ENCODE results near the gene ZNRF1.
A peak's percentile ranks its signal among the peaks of the same experiment; 100 is the strongest.

Gene ZNRF1

GRCh38 chr16:75104836-75105235 lies 106.0 kb downstream of the ZNRF1 start:
- Histone ChIP-seq H3K27me3 (ENCODE audit: insufficient read depth, low read length) (no peaks in the 10 kb centered on the region), H2BK5ac (ENCODE audit: low read depth, low read length, poor library complexity) (no peak overlapping the region), H3K27ac (ENCODE audit: low read depth, low read length) (no peak overlapping the region), H3K79me1 (ENCODE audit: low read length) (peaks cover 3% of the 10 kb centered on the region), H3K14ac (ENCODE audit: low read length) (no peak overlapping the region), H2AFZ (ENCODE audit: insufficient read depth, low read length, poor library complexity) (no peak overlapping the region), H4K12ac (ENCODE audit: low read depth, low read length) (no peak overlapping the region), H3K4me1 (ENCODE audit: control insufficient read depth in 1 of 2, insufficient read depth in 2 of 2, low read length in 2 of 2) (peaks cover 25 to 30% of the 10 kb centered on the region in 2 experiments), H3K18ac (ENCODE audit: low read length) (peak overlapping the region; percentile 17), H3K9me3 (ENCODE audit: insufficient read depth, low read depth, low read length) (no peaks in the 10 kb centered on the region), H3K9ac (ENCODE audit: low read length) (no peak overlapping the region), H4K8ac (ENCODE audit: low read depth, low read length) (no peak overlapping the region), H3K36me3 (ENCODE audit: control insufficient read depth in 1 of 2, insufficient read depth in 2 of 2, low read length in 2 of 2) (peaks cover 13 to 17% of the 10 kb centered on the region in 2 experiments), H2BK120ac (ENCODE audit: insufficient read depth, low read length, poor library complexity) (no peak overlapping the region), H2AK5ac (ENCODE audit: low read length) (no peak overlapping the region), H3K4ac (ENCODE audit: low read depth, low read length) (no peak overlapping the region), H3K23ac (ENCODE audit: low read length) (no peak overlapping the region), H3K4me2 (ENCODE audit: low read length) (no peak overlapping the region), H3K79me2 (ENCODE audit: control insufficient read depth, insufficient read depth, low read length, poor library complexity) (peaks cover 4% of the 10 kb centered on the region), H4K91ac (ENCODE audit: low read depth, low read length) (no peak overlapping the region), H2BK12ac (ENCODE audit: low read length) (no peak overlapping the region), H3K4me3 (ENCODE audit: low read depth, low read length) (peak overlapping the region; percentile 27)
- DNase-seq = no peak
- no CpG with 5 or more reads among the region's 11 CpGs for WGBS (ENCODE audit: extremely low coverage, insufficient coverage, insufficient read length)

- Histone ChIP-seq H3K23ac (ENCODE audit: low read length) (no peak overlapping the region), H2BK12ac (ENCODE audit: low read length) (no peak overlapping the region)
- no CpG with 5 or more reads among the region's 10 CpGs for WGBS (ENCODE audit: extremely low coverage, insufficient coverage, insufficient read length)
These were observed 106.7 kb downstream of the ZNRF1 start for GRCh38 chr16:75105306-75106061.

GRCh38 chr16:75106351-75107274 lies 107.8 kb downstream of the ZNRF1 start:
- Histone ChIP-seq H3K4me2 (ENCODE audit: low read length) (no peak overlapping the region), H4K8ac (ENCODE audit: low read depth, low read length) (no peak overlapping the region), H3K36me3 (ENCODE audit: control insufficient read depth in 1 of 2, insufficient read depth in 2 of 2, low read length in 2 of 2) (peaks cover 13 to 19% of the 10 kb centered on the region in 2 experiments), H2AK5ac (ENCODE audit: low read length) (no peak overlapping the region), H3K79me2 (ENCODE audit: control insufficient read depth, insufficient read depth, low read length, poor library complexity) (peaks cover 4% of the 10 kb centered on the region), H4K91ac (ENCODE audit: low read depth, low read length) (peak overlapping the region; percentile 29), H3K27ac (ENCODE audit: low read depth, low read length) (peak overlapping the region; percentile 16), H3K9me3 (ENCODE audit: insufficient read depth, low read depth, low read length) (no peaks in the 10 kb centered on the region), H3K18ac (ENCODE audit: low read length) (peak overlapping the region; percentile 41), H2BK12ac (ENCODE audit: low read length) (peak overlapping the region; percentile 27), H3K9ac (ENCODE audit: low read length) (no peak overlapping the region), H2AFZ (ENCODE audit: insufficient read depth, low read length, poor library complexity) (peak overlapping the region; percentile 32), H4K12ac (ENCODE audit: low read depth, low read length) (no peak overlapping the region), H2BK120ac (ENCODE audit: insufficient read depth, low read length, poor library complexity) (no peak overlapping the region), H3K23ac (ENCODE audit: low read length) (no peak overlapping the region), H3K4ac (ENCODE audit: low read depth, low read length) (no peak overlapping the region), H3K27me3 (ENCODE audit: insufficient read depth, low read length) (no peaks in the 10 kb centered on the region), H3K4me3 (ENCODE audit: low read depth, low read length) (no peak overlapping the region), H2BK5ac (ENCODE audit: low read depth, low read length, poor library complexity) (no peak overlapping the region), H3K79me1 (ENCODE audit: low read length) (peaks cover 3% of the 10 kb centered on the region), H3K14ac (ENCODE audit: low read length) (no peak overlapping the region), H3K4me1 (ENCODE audit: control insufficient read depth in 1 of 2, insufficient read depth in 2 of 2, low read length in 2 of 2) (peaks cover 24 to 31% of the 10 kb centered on the region in 2 experiments)
- peak; percentile 34 to 62 for DNase-seq
- WGBS (ENCODE audit: extremely low coverage, insufficient coverage, insufficient read length) = no CpG with 5 or more reads among the region's 20 CpGs

More at GRCh38 chr16:75105306-75106061, 106.7 kb downstream of the ZNRF1 start:
- peak overlapping the region; percentile 24 for H3K4ac ChIP-seq (ENCODE audit: low read depth, low read length)
- peak overlapping the region; percentile 29 for H4K91ac ChIP-seq (ENCODE audit: low read depth, low read length)
- peak overlapping the region; percentile 41 for H3K18ac ChIP-seq (ENCODE audit: low read length)
- no peak for DNase-seq
- no peak overlapping the region for H2AK5ac ChIP-seq (ENCODE audit: low read length)
- H3K36me3 ChIP-seq (ENCODE audit: control insufficient read depth in 1 of 2, insufficient read depth in 2 of 2, low read length in 2 of 2) = peaks cover 13 to 19% of the 10 kb centered on the region in 2 experiments
- no peak overlapping the region for H3K14ac ChIP-seq (ENCODE audit: low read length)
- H3K27me3 ChIP-seq (ENCODE audit: insufficient read depth, low read length) = no peaks in the 10 kb centered on the region
- H2BK120ac ChIP-seq (ENCODE audit: insufficient read depth, low read length, poor library complexity) = no peak overlapping the region
- H3K9ac ChIP-seq (ENCODE audit: low read length) = no peak overlapping the region
- H4K8ac ChIP-seq (ENCODE audit: low read depth, low read length) = peak overlapping the region; percentile 22
- H2AFZ ChIP-seq (ENCODE audit: insufficient read depth, low read length, poor library complexity) = peak overlapping the region; percentile 32
- peak overlapping the region; percentile 16 for H3K27ac ChIP-seq (ENCODE audit: low read depth, low read length)
- peaks cover 3% of the 10 kb centered on the region for H3K79me1 ChIP-seq (ENCODE audit: low read length)
- H3K4me2 ChIP-seq (ENCODE audit: low read length) = no peak overlapping the region
- no peak overlapping the region for H4K12ac ChIP-seq (ENCODE audit: low read depth, low read length)
- H2BK5ac ChIP-seq (ENCODE audit: low read depth, low read length, poor library complexity) = no peak overlapping the region
- H3K4me1 ChIP-seq (ENCODE audit: control insufficient read depth in 1 of 2, insufficient read depth in 2 of 2, low read length in 2 of 2) = peaks cover 21 to 25% of the 10 kb centered on the region in 2 experiments
- no peaks in the 10 kb centered on the region for H3K9me3 ChIP-seq (ENCODE audit: insufficient read depth, low read depth, low read length)
- no peak overlapping the region for H3K4me3 ChIP-seq (ENCODE audit: low read depth, low read length)
- H3K79me2 ChIP-seq (ENCODE audit: control insufficient read depth, insufficient read depth, low read length, poor library complexity) = peaks cover 4% of the 10 kb centered on the region

- no peaks in the 10 kb centered on the region for H3K27me3 ChIP-seq (ENCODE audit: insufficient read depth, low read length)
- no peaks in the 10 kb centered on the region for H3K9me3 ChIP-seq (ENCODE audit: insufficient read depth, low read depth, low read length)
- H2BK5ac ChIP-seq (ENCODE audit: low read depth, low read length, poor library complexity) = no peak overlapping the region
- no peak for DNase-seq
- no peak overlapping the region for H3K4me3 ChIP-seq (ENCODE audit: low read depth, low read length)
- peaks cover 4% of the 10 kb centered on the region for H3K79me2 ChIP-seq (ENCODE audit: control insufficient read depth, insufficient read depth, low read length, poor library complexity)
- no peak overlapping the region for H4K91ac ChIP-seq (ENCODE audit: low read depth, low read length)
- H3K14ac ChIP-seq (ENCODE audit: low read length) = no peak overlapping the region
- H3K18ac ChIP-seq (ENCODE audit: low read length) = no peak overlapping the region
- H2AK5ac ChIP-seq (ENCODE audit: low read length) = no peak overlapping the region
- WGBS (ENCODE audit: extremely low coverage, insufficient coverage, insufficient read length) = no CpG with 5 or more reads among the region's 10 CpGs
- H4K8ac ChIP-seq (ENCODE audit: low read depth, low read length) = no peak overlapping the region
- no peak overlapping the region for H3K23ac ChIP-seq (ENCODE audit: low read length)
- peaks cover 11 to 19% of the 10 kb centered on the region in 2 experiments for H3K36me3 ChIP-seq (ENCODE audit: control insufficient read depth in 1 of 2, insufficient read depth in 2 of 2, low read length in 2 of 2)
- peaks cover 24 to 31% of the 10 kb centered on the region in 2 experiments for H3K4me1 ChIP-seq (ENCODE audit: control insufficient read depth in 1 of 2, insufficient read depth in 2 of 2, low read length in 2 of 2)
- H3K9ac ChIP-seq (ENCODE audit: low read length) = no peak overlapping the region
- no peak overlapping the region for H2BK12ac ChIP-seq (ENCODE audit: low read length)
- no peak overlapping the region for H4K12ac ChIP-seq (ENCODE audit: low read depth, low read length)
- no peak overlapping the region for H3K27ac ChIP-seq (ENCODE audit: low read depth, low read length)
- H2BK120ac ChIP-seq (ENCODE audit: insufficient read depth, low read length, poor library complexity) = no peak overlapping the region
- peaks cover 3% of the 10 kb centered on the region for H3K79me1 ChIP-seq (ENCODE audit: low read length)
- H2AFZ ChIP-seq (ENCODE audit: insufficient read depth, low read length, poor library complexity) = no peak overlapping the region
- H3K4ac ChIP-seq (ENCODE audit: low read depth, low read length) = no peak overlapping the region
- no peak overlapping the region for H3K4me2 ChIP-seq (ENCODE audit: low read length)
These were observed 108.7 kb downstream of the ZNRF1 start for GRCh38 chr16:75107505-75107904.
